Measurements from ENCODE around the gene SSH2.

GRCh38 chr17:29758255-29758654 lies 171.8 kb downstream of the SSH2 start:
- TF ChIP-seq POLR2A (IDR thresholded peaks at IDR 0.05; ENCODE audit: low read length) (no peak), GATA1 (IDR thresholded peaks at IDR 0.05; ENCODE audit: low read depth, low read length) (no peak)
